Articular chondrocyte of knee joint (primary cell): ENCODE measurements around the gene TSPAN1. TPM values are rescaled to one million over a fixed set of nuclear protein-coding genes. Genes with fewer than 3 reads are reported as not detected.

ENCODE experiments used
- small RNA-seq: library from RNA; depleted of rRNA; stranded (forward); fragments of <200 nt; gene quantifications from one replicate; pipeline ENCODE3, GENCODE V24; 2012
- total RNA-seq: library from RNA; depleted of rRNA; stranded (reverse); fragments of >200 nt; gene quantifications from 2 replicates; pipeline ENCODE4 v1.2.3, GENCODE V29; 2012

TSPAN1 gene, protein sequence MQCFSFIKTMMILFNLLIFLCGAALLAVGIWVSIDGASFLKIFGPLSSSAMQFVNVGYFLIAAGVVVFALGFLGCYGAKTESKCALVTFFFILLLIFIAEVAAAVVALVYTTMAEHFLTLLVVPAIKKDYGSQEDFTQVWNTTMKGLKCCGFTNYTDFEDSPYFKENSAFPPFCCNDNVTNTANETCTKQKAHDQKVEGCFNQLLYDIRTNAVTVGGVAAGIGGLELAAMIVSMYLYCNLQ
- total RNA-seq: 0.91 and 2.2 TPM in 2 replicates

DNA sequence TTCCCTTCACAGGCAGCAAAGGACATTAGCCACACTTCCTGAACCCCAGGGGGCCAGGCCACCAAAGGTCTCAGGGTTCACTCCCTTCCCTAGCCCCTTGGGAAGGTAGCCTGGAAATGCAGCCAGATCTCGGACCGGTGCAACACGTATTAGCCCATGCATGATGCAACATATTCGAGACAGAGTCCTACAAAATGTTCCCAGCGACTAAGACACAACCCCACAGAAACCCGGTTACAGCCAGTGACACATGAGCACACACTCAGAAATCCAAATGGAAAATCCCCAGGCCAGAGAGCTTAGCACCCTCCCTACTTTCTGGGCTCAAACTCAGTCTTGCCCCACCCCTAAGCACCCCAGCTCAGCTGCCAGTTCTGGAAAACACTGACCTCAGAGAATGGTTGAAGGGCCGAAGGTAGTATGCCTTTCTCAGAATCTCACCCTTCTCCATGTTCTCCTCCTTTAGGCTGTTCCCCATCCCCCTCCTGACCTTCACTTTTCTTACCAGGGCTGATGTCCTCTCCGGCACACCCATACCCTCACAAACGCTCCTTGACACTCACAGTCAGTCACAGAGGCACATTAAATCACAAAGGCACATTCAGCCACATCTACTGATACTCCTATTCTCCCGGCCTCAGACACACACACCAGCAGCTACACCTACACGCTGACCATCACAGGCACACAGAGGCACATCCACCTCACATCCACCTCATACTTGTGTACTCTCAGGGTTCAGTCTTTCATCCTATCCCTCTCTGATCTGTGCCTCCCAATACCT, at the start of gene TSPAN1:
TSS of gene TSPAN1 (plus strand) at position 640 of the 784 bp plus-strand sequence. CDS start 6,021 bp downstream, outside the sequence.

DNA sequence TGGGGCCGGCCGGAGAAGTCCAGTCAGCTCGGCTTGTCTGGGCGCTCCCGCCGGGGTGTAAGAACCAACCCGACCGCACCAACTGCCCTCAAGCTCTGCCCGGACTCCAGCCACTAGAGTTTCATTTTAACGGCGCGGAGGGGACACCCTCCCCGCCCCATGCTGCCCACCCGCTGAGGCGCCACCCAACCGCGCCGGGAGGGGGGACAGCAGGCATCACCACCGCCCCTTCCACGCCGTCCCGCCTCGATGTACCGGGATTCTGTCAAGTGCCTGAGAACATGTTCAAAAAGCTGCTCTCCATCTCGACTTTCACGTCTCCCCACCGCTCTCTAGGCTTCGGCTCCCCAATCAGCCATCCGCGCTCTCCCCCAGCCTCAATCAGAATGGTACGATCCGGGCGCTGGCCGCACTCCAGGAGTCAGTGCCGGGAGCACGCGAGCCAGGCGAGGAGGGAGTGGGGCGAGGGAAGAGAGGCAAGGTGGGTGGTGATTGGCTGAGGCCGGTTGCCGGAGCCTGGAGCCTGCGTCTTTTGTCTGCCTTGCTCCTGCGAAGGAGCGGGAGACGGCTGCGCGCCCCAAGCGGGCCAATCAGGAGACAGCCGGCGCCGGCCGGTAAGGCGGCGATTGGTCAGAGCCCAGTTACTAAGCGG, 42.2 kb upstream of the TSPAN1 start, which contains the start of gene PIK3R3:
TSS of gene PIK3R3 (minus strand) at position 101 of the 652 bp plus-strand sequence. CDS start 677 bp downstream, outside the sequence.

GRCh38 chr1:46176211-46176865, 1.5 kb downstream of the TSPAN1 start, which contains the start of gene P3R3URF:
Gene P3R3URF (minus strand): TSS chr1:46176488. CDS start chr1:46176471, 17 bp downstream.

DNA sequence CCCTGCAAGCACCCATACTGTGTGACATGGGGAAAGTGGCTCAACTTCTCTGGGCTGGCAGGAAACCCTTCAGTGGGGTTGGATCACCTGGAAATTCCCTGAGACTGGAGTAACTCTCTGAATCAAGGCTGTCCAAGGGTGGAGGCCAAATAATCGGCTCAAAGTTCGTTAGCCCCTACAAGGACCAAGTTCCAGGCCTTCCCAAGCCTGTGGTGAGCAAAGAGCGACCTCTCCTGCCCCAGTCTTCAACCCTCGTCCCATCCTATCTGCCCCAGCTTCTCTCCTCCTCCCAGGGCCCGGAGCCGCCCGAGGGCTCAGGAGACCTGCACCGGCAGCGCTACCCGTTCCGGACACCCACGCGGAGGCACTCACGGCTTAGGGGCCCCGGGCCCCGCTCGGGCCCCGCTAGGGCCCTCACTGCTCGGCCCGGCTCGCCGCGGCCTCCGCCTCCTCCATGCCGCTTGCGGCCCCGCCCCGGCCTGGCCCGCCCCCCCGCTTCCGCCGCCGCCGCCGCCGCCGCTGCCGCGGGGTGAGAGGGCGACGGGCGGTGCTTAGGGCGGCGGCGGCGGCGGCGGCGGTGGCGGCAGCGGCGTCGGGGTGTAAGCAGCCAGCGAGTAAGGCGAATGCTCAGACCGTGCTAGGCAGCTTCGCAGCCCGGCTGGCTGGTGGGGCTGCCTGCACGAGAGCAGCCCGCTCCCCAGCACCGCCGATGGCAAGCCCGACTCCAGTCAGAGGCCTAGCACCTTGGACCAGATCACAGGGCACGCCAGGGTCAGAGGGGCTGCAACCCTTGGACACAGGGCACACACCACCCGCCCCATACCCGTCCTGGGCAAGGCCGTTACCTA, 23.3 kb downstream of the TSPAN1 start, which contains the start of gene POMGNT1:
TSS of gene POMGNT1 (minus strand) at position 471 of the 848 bp plus-strand sequence. CDS start 613 bp downstream, outside the sequence.

Small RNAs within 50 kb of the gene (small RNA-seq; reads per million reads assigned to genes)
- gene AL672043.1: not detected

Other genes starting within 250 kb of the TSPAN1 start
- 14.6 and 15.3 TPM in 2 replicates for gene PIK3R3, start 42.5 kb upstream of the TSPAN1 start, total RNA-seq
- gene P3R3URF, start 1.4 kb downstream of the TSPAN1 start, total RNA-seq: not detected in 2 replicates
- 41.6 and 49.8 TPM in 2 replicates for gene POMGNT1, start 23.3 kb downstream of the TSPAN1 start, total RNA-seq
- 6.1 and 7.9 TPM in 2 replicates for gene LURAP1, start 28.2 kb downstream of the TSPAN1 start, total RNA-seq
- gene RAD54L, start 72.7 kb downstream of the TSPAN1 start, total RNA-seq: 1.4 and 2.6 TPM in 2 replicates
- gene LRRC41, start 128.5 kb downstream of the TSPAN1 start, total RNA-seq: 92.9 and 98.0 TPM in 2 replicates
- gene UQCRH, start 128.6 kb downstream of the TSPAN1 start, total RNA-seq: 324 and 472 TPM in 2 replicates
- gene NSUN4, start 165.7 kb downstream of the TSPAN1 start, total RNA-seq: 17.2 and 20.9 TPM in 2 replicates
- 3.1 and 3.7 TPM in 2 replicates for gene FAAH, start 219.2 kb downstream of the TSPAN1 start, total RNA-seq